A204.1 (cell line): ENCODE data around the gene ACAP2.

Experiments used
- FAIRE-seq: peaks from 2 replicates; lab custom pipeline; 2012; peaks lifted over from hg19 to GRCh38; lab: Jason Lieb, UNC

Gene ACAP2

DNA sequence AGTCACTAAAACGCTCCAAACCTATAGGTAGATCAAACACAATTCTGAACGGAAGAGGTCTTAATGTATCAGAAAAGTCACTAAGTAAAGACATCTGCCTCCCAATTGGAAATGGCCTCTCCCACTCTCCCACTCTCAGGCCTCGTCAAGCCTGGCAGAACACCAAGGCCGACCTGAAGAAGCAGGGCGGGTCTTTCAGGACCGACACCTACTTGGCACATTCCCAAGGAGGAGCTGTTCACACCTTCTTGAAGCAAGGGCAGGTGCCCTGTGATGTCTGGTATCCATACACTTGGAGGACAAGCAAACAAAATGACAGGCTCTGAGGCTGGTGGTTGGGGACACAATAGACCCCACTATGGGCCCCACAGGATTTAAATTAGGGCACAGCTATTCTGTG lies 201.9 kb downstream of the ACAP2 start:
- FAIRE-seq: no peak

DNA sequence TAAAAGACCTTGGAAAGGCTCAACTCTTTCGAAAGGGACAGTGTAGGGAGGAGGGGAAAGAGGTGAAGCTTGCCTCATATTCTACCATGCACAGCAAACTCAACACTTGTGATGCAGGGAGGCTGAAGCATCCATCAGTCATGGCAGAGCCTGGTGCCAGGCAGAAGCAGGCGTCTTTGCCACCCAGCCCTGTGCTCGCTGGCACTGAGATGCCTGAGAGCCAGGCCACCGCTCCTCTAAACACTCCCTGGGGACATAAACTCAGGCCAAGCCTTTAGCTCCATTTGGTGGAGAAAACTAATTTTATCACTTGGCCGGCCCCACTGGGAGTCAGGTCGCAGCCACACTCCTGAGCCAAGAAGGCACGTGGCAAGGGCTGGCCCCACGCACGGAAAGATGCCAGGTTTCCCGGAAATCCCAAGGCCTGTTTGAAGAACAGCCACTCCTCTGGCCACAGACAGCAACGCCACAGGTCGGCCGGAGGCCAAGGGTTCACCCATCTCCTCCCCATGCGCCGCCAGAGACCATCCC lies 202.6 kb downstream of the ACAP2 start:
- FAIRE-seq: no peak

DNA sequence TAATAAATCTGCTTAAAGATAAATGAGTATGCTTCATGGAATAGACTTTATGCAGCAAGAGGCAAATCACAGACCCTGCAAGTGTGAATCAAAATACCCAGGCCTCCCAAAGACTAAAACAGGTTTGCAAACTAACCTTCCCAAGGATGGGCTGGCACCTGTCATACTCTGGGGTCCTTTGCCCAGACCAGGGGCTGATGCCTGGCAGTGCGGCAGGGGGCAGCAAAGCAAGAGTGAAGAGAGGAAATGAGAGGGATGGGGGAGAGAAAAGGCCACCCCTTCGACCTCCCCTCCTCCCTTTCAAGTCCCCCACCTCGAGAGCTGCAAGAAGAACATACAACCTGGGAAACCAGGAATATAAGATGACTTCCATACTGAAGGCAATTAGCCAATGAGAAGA lies 203.7 kb downstream of the ACAP2 start:
- FAIRE-seq: no peak

DNA sequence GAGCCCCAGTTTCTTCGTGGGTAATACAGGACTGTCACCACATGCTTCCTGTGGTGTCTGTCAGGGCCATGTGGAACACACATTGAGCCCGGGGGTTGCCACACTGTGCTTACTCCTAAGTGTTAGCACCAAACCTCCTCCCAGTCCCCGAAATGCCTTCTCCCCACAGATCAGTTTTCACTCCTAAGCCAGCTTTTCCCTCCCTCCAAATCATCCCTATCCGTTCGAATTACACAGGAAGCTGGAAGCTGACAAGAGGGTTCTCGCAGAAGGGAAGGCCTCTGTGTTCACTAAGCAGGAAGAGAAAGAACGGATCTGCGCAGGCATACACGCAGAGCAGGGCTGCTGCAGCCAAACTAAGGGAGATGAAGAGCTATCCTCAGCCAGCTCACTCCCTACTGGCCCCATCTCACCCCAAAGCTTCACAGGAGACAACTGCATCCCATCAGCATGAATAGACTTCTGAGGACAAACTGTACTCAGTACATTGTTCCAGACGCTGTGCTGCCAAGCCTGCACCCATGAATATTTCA lies 204.2 kb downstream of the ACAP2 start:
- no peak for FAIRE-seq

DNA sequence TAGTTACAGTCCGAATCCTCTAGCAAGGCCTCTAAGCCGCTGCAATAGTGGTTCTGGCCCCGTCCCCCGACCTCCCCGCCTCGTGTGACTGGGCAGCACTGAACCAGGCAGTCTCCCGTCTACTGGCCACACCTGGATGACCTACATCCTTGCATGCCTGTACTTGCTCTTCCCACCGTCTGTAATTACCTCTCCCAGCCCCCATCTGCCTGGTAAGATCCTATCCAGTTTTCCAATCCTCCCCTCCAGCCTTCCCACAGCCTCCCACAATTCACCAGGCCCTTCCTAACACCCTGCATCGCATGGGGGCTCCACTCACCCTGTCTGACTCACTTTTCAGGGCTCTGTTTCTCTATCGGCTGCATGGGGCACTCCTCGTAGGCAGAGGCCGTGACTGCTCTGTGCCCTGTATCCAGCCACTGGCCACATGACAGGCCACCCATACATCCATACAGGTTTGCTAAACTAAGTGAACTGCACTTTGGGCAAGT lies 204.7 kb downstream of the ACAP2 start:
- no peak for FAIRE-seq

DNA sequence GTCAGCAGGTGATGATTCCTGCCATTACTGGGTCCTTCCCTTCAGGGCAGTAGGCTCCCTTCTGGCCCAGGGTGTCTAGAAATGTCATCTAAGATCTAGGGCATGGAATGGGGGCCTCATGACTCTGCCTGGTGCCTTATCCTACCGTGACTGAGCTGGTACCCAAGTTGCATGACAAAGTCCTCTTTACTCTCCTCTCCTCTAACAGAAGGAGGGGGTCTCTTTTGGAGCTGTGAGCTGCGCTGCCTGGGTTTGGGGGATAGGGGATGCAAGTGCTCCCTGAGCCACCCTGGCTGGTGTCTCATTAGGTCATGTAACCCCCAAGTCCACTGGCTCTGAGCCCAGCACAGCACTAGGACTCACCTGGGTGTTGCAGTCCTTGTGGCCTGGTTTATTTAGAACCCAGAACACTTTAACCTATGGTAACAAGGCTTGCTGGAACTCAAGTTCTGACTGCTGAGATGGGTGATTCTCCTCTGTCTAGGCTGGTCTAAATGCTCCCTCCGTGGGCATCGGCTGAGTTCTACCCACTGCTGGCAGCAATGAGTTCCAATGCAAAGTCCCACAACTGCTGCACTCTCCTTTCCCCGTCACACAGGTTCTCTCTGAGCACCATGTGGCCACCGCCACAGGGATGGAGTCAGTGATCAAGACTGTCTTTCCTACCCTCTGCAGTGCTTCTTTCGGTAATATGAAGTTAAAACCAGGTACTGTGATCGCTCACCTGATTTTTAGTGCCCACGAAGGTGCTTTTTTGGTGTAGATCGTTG lies 205.8 kb downstream of the ACAP2 start:
- no peak for FAIRE-seq

DNA sequence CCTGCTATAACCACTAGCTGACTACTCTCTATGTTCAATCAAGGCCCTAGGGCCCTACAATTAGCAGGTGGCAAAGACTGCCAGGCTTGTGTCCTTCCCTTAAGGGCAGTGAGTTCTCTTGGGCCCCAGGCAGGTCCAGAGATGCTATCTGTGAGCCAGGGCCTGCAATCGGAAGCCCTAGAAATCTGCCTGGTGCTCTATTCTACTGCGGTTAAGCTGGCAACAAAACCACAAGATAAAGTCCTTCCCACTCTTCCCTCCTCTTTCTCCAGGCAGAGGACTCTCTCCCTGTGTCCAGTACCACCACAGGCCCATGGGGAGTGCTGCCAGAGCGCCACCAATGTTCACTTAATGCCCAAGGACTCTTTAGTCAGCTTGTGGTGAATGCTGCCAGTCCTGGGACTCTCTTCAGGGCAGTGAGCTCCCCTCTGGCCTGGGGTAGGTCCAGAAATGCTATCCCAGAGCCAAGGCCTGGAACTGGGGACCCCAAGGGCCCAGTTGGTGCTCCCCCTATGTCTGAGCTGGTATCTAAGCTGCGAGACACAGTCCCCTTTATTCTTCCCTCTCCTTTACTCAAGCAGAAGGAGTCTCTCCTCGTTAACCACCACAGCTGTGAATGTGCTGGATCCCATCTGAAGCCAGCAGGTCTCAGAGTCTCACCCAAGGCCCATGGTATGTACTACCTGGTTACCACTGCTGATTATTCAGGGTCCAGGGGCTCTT lies 206.6 kb downstream of the ACAP2 start:
- no peak for FAIRE-seq

DNA sequence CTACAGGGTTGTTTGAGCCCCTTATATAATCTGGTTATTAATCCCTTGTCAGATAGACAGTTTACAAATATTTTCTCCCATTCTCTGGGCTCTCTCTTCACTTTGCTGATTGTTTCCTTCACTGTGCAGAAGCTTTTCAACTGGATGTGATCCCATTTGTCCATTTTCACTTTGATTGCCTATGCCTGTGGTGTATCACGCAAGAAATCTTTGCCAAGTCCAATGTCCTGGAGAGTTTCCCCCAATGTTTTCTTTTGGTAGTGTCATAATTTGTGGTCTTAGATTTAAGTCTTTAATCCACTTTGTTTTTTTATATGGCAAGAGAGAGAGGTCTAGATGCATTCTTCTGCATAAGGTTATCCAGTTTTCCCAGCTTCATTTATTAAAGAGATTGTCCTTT lies 212.6 kb downstream of the ACAP2 start:
- FAIRE-seq: no peak

DNA sequence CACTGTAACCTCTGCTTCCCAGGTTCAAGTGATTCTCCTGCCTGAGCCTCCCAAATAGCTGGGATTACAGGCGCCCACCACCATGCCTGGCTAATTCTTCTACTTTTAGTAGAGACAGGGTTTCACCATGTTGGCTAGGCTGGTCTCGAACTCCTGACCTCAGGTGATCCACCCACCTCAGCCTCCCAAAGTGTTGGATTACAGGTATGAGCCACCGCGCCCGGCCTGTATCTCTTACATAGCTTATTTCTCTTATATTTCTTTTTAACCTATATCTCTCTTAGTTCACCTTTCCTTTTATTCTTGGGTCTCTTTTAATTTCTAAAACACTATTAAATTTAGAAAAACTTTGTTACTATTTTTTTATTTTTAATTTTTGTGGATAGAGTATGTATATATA lies 213.9 kb downstream of the ACAP2 start:
- FAIRE-seq: peak; percentile 53

DNA sequence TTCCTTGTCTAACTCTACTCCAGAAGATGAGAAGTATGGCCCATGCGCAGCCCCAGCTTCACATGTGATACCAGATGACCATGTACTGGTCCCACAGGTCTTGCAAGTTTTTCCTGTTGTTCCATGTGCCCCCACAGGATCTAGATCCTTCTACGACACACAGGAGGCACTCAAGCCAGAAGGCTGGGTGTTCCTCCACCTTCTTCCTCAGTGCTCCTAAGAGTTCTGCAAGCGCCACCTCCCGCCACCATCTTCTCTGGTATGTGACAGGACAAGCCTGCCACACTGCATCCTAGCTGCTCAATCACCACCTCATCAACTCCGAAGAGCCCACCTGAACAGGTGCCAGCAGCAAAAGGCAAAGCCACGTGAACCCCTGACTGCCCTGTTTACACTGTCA lies 214.9 kb downstream of the ACAP2 start:
- no peak for FAIRE-seq

DNA sequence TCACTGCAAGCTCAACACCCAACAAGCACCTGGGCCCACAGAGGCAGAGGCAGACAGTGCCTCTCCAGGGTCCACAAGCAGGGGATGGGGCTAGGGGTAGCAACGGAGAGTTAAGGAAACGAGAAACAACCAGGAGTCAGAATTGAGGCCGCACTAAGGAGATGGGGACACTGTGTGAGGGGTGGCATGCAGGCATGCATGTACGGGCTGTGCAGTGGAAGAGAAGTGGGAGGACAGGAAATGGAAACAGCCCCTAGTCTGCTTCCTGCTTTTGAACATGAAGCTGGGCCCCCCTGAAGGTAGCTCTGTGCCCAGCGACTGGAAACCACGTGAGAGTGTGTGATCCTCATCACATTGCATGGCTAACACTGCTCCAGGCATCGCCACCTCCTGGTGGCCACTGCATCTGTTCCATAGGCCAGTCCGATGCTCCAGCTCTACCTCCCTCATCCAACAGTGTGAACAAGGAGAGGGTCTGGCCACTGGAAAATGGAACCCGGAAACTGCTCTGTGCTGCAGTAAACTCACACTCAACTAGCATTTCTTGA lies 215.8 kb downstream of the ACAP2 start:
- FAIRE-seq: no peak

DNA sequence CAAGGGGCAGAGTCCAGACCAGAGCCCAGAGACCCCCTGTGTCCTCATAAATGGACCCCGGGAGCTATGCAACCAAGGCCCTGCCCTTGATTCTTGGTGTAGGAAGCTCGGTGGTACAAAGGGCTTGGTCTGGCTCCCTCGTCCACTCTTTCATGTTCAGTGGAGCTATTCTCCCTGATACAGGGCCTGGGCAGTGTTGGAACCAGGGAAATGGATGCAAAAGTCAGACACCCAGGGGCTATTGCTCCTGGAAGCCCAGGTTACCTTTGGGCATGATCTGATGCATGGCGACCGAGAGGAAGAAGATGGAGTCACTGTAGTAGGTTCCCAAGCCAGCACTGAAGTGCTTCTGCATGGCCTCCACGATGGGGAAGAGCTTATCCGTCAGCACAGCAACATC lies 216.4 kb downstream of the ACAP2 start:
- no peak for FAIRE-seq

DNA sequence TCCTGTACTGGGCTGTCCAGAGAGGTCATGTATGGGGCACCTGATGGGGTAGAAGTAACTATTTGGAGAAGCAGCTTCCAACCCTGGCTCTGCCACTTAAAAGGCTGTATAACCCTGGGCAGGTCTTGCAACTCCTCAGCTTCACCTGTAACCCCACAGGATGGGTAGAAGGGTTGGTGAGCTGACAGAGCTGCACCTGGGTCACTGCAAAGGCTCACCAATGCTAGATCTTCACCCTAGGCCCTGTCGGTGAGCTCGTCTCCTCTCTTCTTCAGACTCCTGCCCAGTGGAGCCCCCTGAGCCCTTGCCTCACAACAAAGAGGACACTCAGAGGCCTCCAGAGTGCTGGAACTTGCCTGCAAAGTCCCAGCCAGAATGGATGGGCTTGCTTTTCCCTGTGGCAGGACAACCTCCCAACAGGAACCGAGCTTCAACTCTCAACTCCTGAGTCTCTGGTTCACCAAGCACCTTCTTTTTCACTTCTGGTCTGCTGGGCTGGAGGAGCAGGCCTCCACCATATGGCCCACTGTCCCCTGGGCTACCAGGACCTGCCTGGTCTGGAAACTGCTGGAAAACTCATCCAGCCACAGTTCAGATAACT lies 217.7 kb downstream of the ACAP2 start:
- no peak for FAIRE-seq
